Femur (tissue), 1 donor: ENCODE data around the gene CDH4.

Experiments used
- DNase-seq: peaks from one replicate; pipeline ENCODE4 v3.0.0-alpha.2; 2017

CDH4 gene

GRCh38 chr20:61930776-61931475 lies 678.9 kb downstream of the CDH4 start:
- no peak for DNase-seq

DNA sequence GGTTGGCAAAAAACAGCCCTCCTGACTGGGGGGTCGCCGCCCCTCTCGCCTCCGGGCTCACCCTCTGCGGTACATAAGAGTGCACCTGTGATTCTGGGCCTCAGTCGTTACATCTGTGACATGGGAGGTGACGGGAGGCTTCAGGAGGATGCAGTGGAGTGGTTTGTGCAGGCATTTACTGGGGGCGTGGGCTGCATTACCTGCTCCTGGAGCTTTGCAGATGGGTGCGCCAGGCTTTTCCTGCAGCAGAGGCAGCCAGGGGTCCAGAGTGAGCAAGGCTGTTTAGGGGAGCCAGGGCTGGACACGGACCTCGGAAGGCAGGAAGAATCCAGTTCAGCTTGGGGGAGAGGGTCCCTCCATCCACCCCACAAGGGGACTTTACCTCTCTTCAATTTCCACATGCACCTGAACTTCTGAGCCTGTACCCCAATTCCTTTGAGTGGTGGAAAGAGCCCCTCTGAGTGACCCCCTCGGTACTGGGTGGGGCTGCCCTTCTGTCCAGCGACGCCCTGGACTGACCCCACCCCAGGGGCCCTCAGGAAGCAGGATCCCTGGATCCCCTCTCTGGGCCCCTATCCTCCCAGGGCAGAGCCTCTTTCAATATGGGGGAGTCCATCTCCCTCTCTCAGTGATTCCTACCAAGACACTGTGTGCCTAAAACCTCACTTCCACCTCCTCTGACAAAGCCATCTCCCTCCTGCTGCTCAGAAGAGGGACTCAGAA lies 679.6 kb downstream of the CDH4 start:
- DNase-seq = no peak

DNA sequence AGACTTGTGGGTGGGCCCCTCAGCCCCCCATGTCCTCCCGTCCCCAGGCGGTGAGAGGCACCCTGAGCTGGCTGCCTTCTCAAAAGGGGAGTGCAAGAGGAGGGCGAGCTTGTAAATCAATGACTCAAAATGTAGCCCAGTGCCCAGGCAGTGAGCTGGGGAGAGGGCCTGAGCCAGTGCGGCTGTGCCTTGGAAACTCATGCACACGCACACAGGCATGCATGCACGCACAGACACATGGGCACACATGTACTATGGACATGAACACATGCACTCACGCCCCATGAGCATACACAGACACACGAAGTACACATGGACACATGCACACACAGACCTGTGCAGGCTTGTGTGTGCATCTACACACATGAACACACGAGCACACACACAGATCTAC lies 680.1 kb downstream of the CDH4 start:
- DNase-seq = no peak

DNA sequence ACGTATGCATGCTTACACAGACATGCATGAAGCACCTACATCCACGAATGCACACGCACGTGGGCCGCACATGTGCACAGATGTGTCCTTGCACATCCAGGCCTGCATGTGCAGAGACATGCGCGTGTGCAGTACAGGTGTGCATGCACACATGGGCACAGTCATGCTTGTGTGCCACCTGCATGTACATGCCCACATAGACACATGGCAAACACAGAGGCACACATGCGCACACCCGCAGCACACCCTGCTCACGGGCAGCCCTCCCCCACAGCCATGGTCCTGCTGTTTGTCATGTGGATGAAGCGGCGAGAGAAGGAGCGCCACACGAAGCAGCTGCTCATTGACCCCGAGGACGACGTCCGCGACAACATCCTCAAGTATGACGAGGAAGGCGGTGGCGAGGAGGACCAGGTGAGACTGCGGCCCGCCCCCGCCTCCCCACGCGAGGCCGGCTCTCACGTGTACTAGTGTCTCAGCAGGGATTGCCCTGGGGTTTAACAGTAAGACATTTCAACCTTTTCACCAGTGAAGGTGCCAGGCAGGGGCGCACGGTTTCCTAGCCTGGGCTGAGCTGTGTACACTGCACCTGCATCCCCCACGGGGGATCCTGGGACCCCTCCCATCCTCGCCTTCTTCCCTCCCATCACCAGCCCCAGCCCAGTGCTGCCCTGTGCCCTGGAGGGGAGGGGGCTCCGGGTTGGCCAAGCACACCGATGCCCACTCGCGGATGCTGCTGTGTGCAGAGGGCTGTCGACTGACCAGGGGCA lies 680.8 kb downstream of the CDH4 start:
- no peak for DNase-seq

GRCh38 chr20:61933481-61933950 lies 681.5 kb downstream of the CDH4 start:
- no peak for DNase-seq

GRCh38 chr20:61933951-61934715 lies 682.1 kb downstream of the CDH4 start:
- DNase-seq = no peak

- DNase-seq = no peak
These were observed 682.9 kb downstream of the CDH4 start for GRCh38 chr20:61934716-61935530.

DNA sequence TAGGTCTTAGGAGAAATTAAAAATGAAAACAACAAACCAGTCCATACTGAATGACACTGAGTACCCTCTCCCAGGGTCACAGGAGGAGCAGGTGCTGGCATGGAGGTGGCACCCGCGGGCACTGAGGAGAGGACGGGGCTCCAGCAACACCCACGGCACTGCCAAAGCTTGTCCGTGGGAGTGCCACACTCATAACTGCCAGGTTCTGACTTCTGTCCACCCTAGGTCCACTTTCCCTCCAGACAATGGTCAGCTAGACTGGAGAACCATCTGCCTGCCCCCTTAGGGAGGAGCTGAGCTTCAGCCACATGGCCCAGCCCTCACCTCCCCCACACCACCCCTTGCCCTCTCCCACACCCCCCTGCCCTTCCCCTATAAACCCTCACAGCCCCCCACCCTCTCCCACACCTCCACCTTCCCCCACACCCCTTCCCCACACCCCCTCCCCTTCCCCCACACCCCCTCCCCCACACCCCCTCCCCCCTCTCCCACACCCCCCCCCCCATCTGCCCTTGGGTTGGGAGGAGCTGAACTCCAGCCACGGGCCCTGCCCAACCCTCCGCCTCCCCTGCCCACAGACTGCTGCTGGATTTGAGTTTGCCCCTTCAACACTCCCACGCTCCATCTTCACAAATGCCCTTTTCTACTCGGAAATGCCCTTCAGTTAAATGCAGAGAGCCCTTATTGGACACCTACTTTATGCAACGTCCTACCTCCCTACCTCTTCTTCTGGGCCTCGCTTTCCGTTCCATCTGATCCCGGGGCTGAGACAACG lies 684.1 kb downstream of the CDH4 start:
- DNase-seq = no peak

DNA sequence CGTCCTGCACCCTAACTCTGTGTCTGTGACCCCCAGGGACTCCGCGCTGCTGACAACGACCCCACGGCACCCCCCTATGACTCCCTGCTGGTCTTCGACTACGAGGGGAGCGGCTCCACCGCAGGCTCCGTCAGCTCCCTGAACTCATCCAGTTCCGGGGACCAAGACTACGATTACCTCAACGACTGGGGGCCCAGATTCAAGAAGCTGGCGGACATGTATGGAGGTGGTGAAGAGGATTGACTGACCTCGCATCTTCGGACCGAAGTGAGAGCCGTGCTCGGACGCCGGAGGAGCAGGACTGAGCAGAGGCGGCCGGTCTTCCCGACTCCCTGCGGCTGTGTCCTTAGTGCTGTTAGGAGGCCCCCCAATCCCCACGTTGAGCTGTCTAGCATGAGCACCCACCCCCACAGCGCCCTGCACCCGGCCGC lies 684.7 kb downstream of the CDH4 start:
- no peak for DNase-seq

DNA sequence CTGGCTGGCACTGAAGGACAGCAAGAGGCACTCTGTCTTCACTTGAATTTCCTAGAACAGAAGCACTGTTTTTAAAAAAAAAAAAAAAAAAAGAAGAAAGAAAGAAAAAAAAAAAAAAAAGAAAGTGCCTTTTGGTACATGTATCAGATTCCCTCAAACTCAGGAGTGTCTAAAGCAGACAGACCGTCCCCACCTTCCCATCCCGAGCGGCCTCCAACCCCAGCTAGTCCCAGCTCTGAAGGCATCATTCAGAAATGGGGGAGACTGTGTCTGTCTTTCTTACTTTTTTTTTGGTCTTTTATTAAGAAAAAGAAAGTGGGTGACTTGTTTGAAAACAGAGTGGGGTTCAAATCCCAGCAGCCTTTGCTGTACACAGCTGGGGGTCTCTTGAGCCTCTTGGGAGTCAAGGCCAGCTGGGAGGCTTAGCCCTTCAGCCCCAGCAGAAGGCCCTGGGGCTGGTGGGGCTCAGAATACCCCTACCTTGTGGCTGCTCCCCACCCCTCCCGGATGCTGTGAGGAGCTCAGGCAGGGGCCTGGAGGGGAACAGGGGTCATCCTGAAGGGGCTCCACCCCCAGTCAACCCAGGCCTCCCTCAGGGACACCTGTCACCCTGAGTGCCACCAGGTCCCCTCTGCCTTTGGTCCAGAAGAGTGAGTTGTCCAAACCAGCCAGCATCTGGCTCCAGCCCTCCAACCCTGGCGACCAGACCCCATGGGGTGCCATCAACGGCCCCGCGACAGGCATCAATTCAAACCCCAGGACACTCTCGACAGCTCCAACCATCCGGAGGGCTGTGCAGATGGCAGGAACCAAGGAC lies 685.3 kb downstream of the CDH4 start:
- DNase-seq = no peak

DNA sequence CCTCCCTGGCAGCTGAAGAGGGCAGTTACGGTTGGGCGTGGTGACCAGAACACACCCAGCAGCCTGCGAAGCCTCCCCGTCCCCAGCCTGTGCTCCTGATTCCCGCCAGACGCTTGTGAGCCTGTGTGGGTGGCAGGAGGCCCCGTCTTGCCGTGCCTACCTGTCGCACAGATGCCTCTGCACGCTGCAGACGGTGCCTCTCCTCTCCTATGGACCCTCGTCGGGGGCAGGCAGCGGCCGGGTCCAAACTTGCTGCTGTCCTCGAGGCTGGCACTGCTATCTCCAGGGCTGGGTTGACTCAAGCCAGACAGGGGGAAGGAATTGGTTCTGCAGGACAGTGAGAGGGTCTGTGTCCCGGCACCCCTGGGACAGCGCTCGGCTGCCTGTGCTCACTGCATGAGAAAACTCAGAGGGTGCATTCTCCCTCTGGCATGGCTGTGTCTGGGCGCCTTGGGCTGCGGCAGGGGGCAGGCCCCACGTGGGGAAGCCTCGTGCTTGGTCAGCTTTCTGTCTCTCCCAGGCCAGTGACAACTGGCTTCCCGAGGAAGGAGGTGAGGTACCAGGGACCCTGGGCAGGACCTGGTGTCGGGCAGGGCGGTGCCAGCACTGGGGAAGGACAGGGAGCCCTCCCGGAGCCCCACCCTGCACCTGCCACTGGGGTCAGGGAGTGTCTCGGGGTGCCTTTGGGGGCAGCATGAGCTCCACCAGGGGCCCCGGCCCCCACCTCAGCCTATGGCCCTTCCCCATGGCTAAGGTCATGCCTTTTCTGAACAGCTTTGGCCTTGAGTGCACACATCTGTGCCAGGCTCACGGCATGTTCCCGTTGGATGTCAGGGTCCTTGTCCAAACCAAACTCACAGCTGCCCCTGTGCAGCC lies 686.1 kb downstream of the CDH4 start:
- DNase-seq = no peak

- no peak for DNase-seq
These were observed 687.0 kb downstream of the CDH4 start for GRCh38 chr20:61938839-61939690.

DNA sequence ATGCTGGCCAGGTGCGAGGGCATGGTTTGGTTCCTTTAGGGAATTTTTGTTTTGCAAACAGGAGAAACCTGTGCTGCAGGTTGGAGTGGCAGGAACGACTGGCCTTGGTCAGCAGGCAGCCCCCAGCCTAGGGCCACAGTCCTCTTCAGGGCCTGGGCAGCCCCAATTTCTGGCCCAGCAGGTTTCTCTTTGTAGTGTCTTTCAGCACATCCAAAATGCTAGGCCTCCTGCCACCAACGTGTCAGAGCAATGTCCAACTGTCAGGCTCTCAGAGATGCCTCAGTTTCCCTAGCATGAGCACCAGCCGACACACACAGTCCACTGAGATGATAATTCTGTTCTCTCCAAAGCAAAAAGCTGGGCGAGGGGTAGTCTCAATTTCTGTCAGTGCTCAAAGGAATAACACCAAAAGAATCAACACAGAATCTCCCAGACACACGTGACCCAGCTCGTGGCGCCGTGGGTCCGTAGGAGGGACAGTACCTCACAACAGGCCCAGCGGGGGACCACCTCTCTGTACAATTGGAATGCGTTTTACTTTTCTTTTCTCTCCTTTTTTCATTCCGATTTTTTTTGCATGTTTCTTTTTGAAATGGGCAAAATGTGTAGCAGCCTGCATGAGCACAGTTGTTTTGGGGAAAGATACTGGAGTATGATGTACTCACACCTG lies 687.8 kb downstream of the CDH4 start:
- DNase-seq = no peak

- no peak for DNase-seq
These were observed 688.4 kb downstream of the CDH4 start for GRCh38 chr20:61940491-61940890.

DNA sequence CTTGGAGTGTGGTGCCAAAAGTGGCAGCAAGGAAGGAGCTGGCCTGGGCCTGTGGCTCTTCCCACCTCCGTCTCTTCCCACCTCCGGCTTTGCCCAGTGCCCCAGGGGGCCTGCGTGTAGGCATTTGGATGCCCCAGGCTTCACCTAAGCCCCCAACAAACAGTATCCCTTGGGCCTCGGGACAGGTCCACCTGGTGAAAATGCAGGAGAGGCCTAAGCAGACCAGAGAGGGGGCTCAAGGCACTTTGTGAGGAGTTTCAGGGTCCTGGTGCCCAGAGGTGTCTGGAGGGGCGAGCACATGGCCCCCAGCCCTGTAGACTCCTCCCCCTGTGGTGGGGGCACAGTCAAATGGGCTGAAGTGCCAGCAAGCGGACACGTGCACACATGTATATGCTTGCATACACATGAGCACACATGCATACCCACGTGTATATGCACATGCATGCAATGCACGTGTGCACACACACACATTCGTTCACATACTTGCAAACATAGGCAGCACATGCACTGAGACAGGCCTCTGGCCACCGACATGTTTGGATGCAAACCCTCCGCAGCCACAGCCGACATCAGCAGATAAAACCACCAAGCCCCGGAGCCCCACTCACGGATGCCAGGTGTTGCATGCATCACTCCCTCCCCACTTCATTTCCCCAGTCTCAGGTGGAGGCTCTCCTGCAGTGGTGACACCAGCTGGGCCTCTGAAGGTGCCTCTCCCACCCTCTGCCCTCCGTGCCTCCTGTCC lies 689.1 kb downstream of the CDH4 start:
- no peak for DNase-seq

DNA sequence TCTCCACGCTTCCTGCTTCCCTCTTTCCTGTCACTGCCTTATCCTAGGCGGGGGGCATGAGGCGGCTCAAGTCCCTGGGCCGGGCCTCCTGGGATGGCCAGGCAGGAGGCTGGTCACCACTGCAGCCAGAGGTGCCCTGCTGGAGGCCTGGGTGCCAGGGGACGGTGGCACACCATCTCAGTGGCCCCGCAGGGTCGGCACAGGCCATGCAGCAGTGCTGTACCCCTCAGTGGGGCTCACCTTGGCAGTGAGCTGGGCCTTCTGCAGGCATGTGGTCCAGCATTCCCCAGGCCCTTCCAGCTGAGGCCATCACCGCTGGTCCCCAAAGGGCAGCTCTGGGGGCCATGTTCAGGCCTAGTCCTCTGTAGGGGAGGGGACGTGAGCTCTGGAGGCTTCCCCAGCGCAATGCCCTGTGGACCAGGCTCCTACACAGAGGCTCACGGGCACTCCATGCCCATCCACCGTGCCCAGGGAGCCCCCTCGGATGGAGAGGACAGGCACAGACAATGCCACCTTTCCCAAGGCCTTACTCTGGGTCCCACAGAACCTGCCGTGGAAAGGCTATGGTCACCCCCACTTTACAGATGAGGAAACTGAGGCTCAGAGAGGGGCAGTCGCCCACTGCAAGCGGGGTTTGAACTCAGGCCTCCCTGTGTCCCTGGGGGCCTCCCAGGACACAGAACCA lies 689.8 kb downstream of the CDH4 start:
- DNase-seq = no peak
